GM19372 (cell line): ENCODE data around the gene CLN6.
A peak's percentile ranks its signal among the peaks of the same experiment; 100 is the strongest.
"Not testable (repeated sequence)": the region's sequence is repeated elsewhere in the genome, so short reads cannot be mapped to it uniquely, and the experiment has no call there.

Experiments used
- ATAC-seq: cut with Tn5 transposase; IDR thresholded peaks from one replicate; pipeline ENCODE4 v1.9.1; 2021; ENCODE audit warnings: mild to moderate bottlenecking, low read depth, moderate library complexity; ENCODE audit not compliant: unreplicated experiment

CLN6 gene

GRCh38 chr15:68256675-68257450, 27.3 kb upstream of the CLN6 start:
- peak; percentile 45 for ATAC-seq

GRCh38 chr15:68252925-68253534, 23.5 kb upstream of the CLN6 start:
- no peak for ATAC-seq

- ATAC-seq, result no peak
Measured at GRCh38 chr15:68249058-68249713, 19.7 kb upstream of the CLN6 start.

GRCh38 chr15:68244235-68244634, 14.7 kb upstream of the CLN6 start:
- ATAC-seq, result no peak

- ATAC-seq, result no peak
Measured at GRCh38 chr15:68241088-68241935, 11.8 kb upstream of the CLN6 start.

GRCh38 chr15:68239025-68239424, 9.5 kb upstream of the CLN6 start:
- ATAC-seq, result no peak

GRCh38 chr15:68235022-68235421, 5.5 kb upstream of the CLN6 start:
- no peak for ATAC-seq

GRCh38 chr15:68234520-68234919, 5.0 kb upstream of the CLN6 start:
- ATAC-seq, result not testable (repeated sequence)

GRCh38 chr15:68234060-68234459, 4.5 kb upstream of the CLN6 start:
- no peak for ATAC-seq

GRCh38 chr15:68232937-68233336, 3.4 kb upstream of the CLN6 start:
- ATAC-seq, result no peak

- no peak for ATAC-seq
Measured at GRCh38 chr15:68232449-68232848, 2.9 kb upstream of the CLN6 start.

- no peak for ATAC-seq
Measured at GRCh38 chr15:68231102-68231818, 1.7 kb upstream of the CLN6 start.

GRCh38 chr15:68230157-68231100, 901 bp upstream of the CLN6 start:
- no peak for ATAC-seq

- ATAC-seq, result peak; percentile 12
Measured at GRCh38 chr15:68228971-68229385, 550 bp downstream of the CLN6 start.

GRCh38 chr15:68228143-68228970, 1.2 kb downstream of the CLN6 start:
- ATAC-seq, result no peak

- ATAC-seq, result no peak
Measured at GRCh38 chr15:68227643-68228142, 1.8 kb downstream of the CLN6 start.

- not testable (repeated sequence) for ATAC-seq
Measured at GRCh38 chr15:68225442-68225841, 4.1 kb downstream of the CLN6 start.
